Measurements from ENCODE around the gene PPFIA2. TPM values are rescaled to one million over a fixed set of nuclear protein-coding genes. Genes with fewer than 3 reads are reported as not detected.

The PPFIA2 gene
- total RNA-seq, 5 donors from 2014 or later (not counting 1 experiment from before 2014, with no cell fraction given), result not detected

GRCh38 chr12:81778719-81779118 lies 19.6 kb upstream of the PPFIA2 start:
- no peak overlapping the region for H3K4me3 ChIP-seq (ENCODE audit: control insufficient read depth in 1 of 2, extremely low read depth in 1 of 2, low read length in 1 of 2)
- no peak overlapping the region for H3K27ac Mint-ChIP-seq
- no peaks in the 10 kb centered on the region for H3K9me3 Mint-ChIP-seq
- WGBS (ENCODE audit: insufficient coverage), result no CpG with 5 or more reads among the region's 2 CpGs
- H3K27me3 ChIP-seq (replicated peaks in 1 of 2; ENCODE audit: control insufficient read depth in 2 of 2, extremely low read depth in 1 of 2, insufficient read depth in 2 of 2, low read length in 1 of 2), result no peaks in the 10 kb centered on the region
- H3K4me3 Mint-ChIP-seq, result no peak overlapping the region
- no peaks in the 10 kb centered on the region for H3K36me3 Mint-ChIP-seq
- POLR2A ChIA-PET, result no interaction called here
- no peak overlapping the region for H3K27ac ChIP-seq (ENCODE audit: low read length)
- H3K4me1 Mint-ChIP-seq, result no peaks in the 10 kb centered on the region
- no peak for ATAC-seq (replicated peaks in 1 of 4)
- H3K4me1 ChIP-seq (ENCODE audit: control insufficient read depth in 1 of 2, extremely low read depth in 1 of 2, insufficient read depth in 2 of 2, low read length in 2 of 2), result no peaks in the 10 kb centered on the region
- no peaks in the 10 kb centered on the region for H3K9me3 ChIP-seq
- no peaks in the 10 kb centered on the region for H3K36me3 ChIP-seq (ENCODE audit: control insufficient read depth in 2 of 2, extremely low read depth in 1 of 2, insufficient read depth in 1 of 2, low read length in 1 of 2)
- DNase-seq, result no peak
- peaks cover 0 to 2% of the 10 kb centered on the region in 2 donors for H3K27me3 Mint-ChIP-seq
- CTCF ChIA-PET, result no interaction called here

GRCh38 chr12:81758421-81759189 lies 545 bp downstream of the PPFIA2 start:
- no peaks in the 10 kb centered on the region for H3K9me3 ChIP-seq
- WGBS (ENCODE audit: insufficient coverage), result 4% methylated on average over 26 of the region's 50 CpGs
- Mint-ChIP-seq H3K9me3 (no peaks in the 10 kb centered on the region), H3K4me3 (peak overlapping the region; percentile 60 to 83 (median 62)), H3K4me1 (peaks cover 17 to 20% (median 17%) of the 10 kb centered on the region in 3 donors), H3K36me3 (no peaks in the 10 kb centered on the region), H3K27me3 (peaks cover 36 to 40% of the 10 kb centered on the region in 2 donors), H3K27ac (no peak overlapping the region)
- peaks cover 0 to 12% of the 10 kb centered on the region in 2 experiments for H3K4me1 ChIP-seq (ENCODE audit: control insufficient read depth in 1 of 2, extremely low read depth in 1 of 2, insufficient read depth in 2 of 2, low read length in 2 of 2)
- DNase-seq (peak in 4 of 35 experiments; percentile 3 to 9 (median 6)), ATAC-seq (replicated peaks in 1 of 4) (peak; percentile 38 to 50 (median 46))
- H3K36me3 ChIP-seq (ENCODE audit: control insufficient read depth in 2 of 2, extremely low read depth in 1 of 2, insufficient read depth in 1 of 2, low read length in 1 of 2), result no peaks in the 10 kb centered on the region
- ChIA-PET POLR2A (no interaction called here), CTCF (no interaction called here)
- peak overlapping the region; percentile 5 to 36 for H3K4me3 ChIP-seq (ENCODE audit: control insufficient read depth in 1 of 2, extremely low read depth in 1 of 2, low read length in 1 of 2)
- H3K27me3 ChIP-seq (replicated peaks in 1 of 2; ENCODE audit: control insufficient read depth in 2 of 2, extremely low read depth in 1 of 2, insufficient read depth in 2 of 2, low read length in 1 of 2), result peaks cover 10 to 18% of the 10 kb centered on the region in 2 experiments
- H3K27ac ChIP-seq (ENCODE audit: low read length), result no peak overlapping the region

GRCh38 chr12:81757731-81758365 lies 1.3 kb downstream of the PPFIA2 start:
- Mint-ChIP-seq H3K27me3 (peaks cover 30 to 38% of the 10 kb centered on the region in 2 donors), H3K36me3 (no peaks in the 10 kb centered on the region), H3K9me3 (no peaks in the 10 kb centered on the region), H3K4me3 (peak overlapping the region in 2 of 3 donors; percentile 43 to 83), H3K27ac (no peak overlapping the region), H3K4me1 (peaks cover 17 to 20% (median 17%) of the 10 kb centered on the region in 3 donors)
- H3K4me3 ChIP-seq (ENCODE audit: control insufficient read depth in 1 of 2, extremely low read depth in 1 of 2, low read length in 1 of 2), result no peak overlapping the region
- H3K27ac ChIP-seq (ENCODE audit: low read length), result no peak overlapping the region
- POLR2A ChIA-PET, result interaction anchor here in 1 of 2 donors (0.7 kb wide), 1 partner anchor 474 kb away, joined by 6 read pairs; no protein-coding TSS in a partner anchor
- ATAC-seq (replicated peaks in 1 of 4) (no peak), DNase-seq (no peak)
- 19% methylated on average over 6 of the region's 7 CpGs for WGBS (ENCODE audit: insufficient coverage)
- CTCF ChIA-PET, result no interaction called here
- peaks cover 10 to 18% of the 10 kb centered on the region in 2 experiments for H3K27me3 ChIP-seq (replicated peaks in 1 of 2; ENCODE audit: control insufficient read depth in 2 of 2, extremely low read depth in 1 of 2, insufficient read depth in 2 of 2, low read length in 1 of 2)
- no peaks in the 10 kb centered on the region for H3K9me3 ChIP-seq
- H3K4me1 ChIP-seq (ENCODE audit: control insufficient read depth in 1 of 2, extremely low read depth in 1 of 2, insufficient read depth in 2 of 2, low read length in 2 of 2), result peaks cover 0 to 12% of the 10 kb centered on the region in 2 experiments
- H3K36me3 ChIP-seq (ENCODE audit: control insufficient read depth in 2 of 2, extremely low read depth in 1 of 2, insufficient read depth in 1 of 2, low read length in 1 of 2), result no peaks in the 10 kb centered on the region

GRCh38 chr12:81729781-81730180 lies 29.4 kb downstream of the PPFIA2 start:
- Mint-ChIP-seq H3K9me3 (no peaks in the 10 kb centered on the region), H3K4me3 (no peak overlapping the region), H3K27ac (no peak overlapping the region), H3K36me3 (no peaks in the 10 kb centered on the region), H3K27me3 (peaks cover 0 to under 1% of the 10 kb centered on the region in 2 donors), H3K4me1 (no peaks in the 10 kb centered on the region)
- ChIA-PET CTCF (no interaction called here), POLR2A (no interaction called here)
- no peaks in the 10 kb centered on the region for H3K4me1 ChIP-seq (ENCODE audit: control insufficient read depth in 1 of 2, extremely low read depth in 1 of 2, insufficient read depth in 2 of 2, low read length in 2 of 2)
- no peak for ATAC-seq (replicated peaks in 1 of 4)
- no peaks in the 10 kb centered on the region for H3K9me3 ChIP-seq
- no peak for DNase-seq
- no peak overlapping the region for H3K4me3 ChIP-seq (ENCODE audit: control insufficient read depth in 1 of 2, extremely low read depth in 1 of 2, low read length in 1 of 2)
- 100% methylated on average over 1 of the region's 2 CpGs for WGBS (ENCODE audit: insufficient coverage)
- no peaks in the 10 kb centered on the region for H3K27me3 ChIP-seq (replicated peaks in 1 of 2; ENCODE audit: control insufficient read depth in 2 of 2, extremely low read depth in 1 of 2, insufficient read depth in 2 of 2, low read length in 1 of 2)
- no peaks in the 10 kb centered on the region for H3K36me3 ChIP-seq (ENCODE audit: control insufficient read depth in 2 of 2, extremely low read depth in 1 of 2, insufficient read depth in 1 of 2, low read length in 1 of 2)
- H3K27ac ChIP-seq (ENCODE audit: low read length), result no peak overlapping the region

GRCh38 chr12:81727391-81727790 lies 31.8 kb downstream of the PPFIA2 start:
- Histone ChIP-seq H3K4me3 (ENCODE audit: control insufficient read depth in 1 of 2, extremely low read depth in 1 of 2, low read length in 1 of 2) (no peak overlapping the region), H3K4me1 (ENCODE audit: control insufficient read depth in 1 of 2, extremely low read depth in 1 of 2, insufficient read depth in 2 of 2, low read length in 2 of 2) (no peaks in the 10 kb centered on the region), H3K27ac (ENCODE audit: low read length) (no peak overlapping the region), H3K36me3 (ENCODE audit: control insufficient read depth in 2 of 2, extremely low read depth in 1 of 2, insufficient read depth in 1 of 2, low read length in 1 of 2) (no peaks in the 10 kb centered on the region), H3K27me3 (replicated peaks in 1 of 2; ENCODE audit: control insufficient read depth in 2 of 2, extremely low read depth in 1 of 2, insufficient read depth in 2 of 2, low read length in 1 of 2) (no peaks in the 10 kb centered on the region), H3K9me3 (no peaks in the 10 kb centered on the region)
- ChIA-PET CTCF (no interaction called here), POLR2A (no interaction called here)
- no peak for DNase-seq
- peaks cover 2 to 5% of the 10 kb centered on the region in 2 donors for H3K27me3 Mint-ChIP-seq
- no peaks in the 10 kb centered on the region for H3K4me1 Mint-ChIP-seq
- no peaks in the 10 kb centered on the region for H3K36me3 Mint-ChIP-seq
- H3K27ac Mint-ChIP-seq, result no peak overlapping the region
- no peaks in the 10 kb centered on the region for H3K9me3 Mint-ChIP-seq
- no peak for ATAC-seq (replicated peaks in 1 of 4)
- H3K4me3 Mint-ChIP-seq, result no peak overlapping the region

GRCh38 chr12:81726634-81727033 lies 32.5 kb downstream of the PPFIA2 start:
- Mint-ChIP-seq H3K27me3 (peaks cover 2 to 5% of the 10 kb centered on the region in 2 donors), H3K36me3 (no peaks in the 10 kb centered on the region)
- H3K27ac ChIP-seq (ENCODE audit: low read length), result no peak overlapping the region

More at GRCh38 chr12:81726634-81727033, 32.5 kb downstream of the PPFIA2 start:
- Mint-ChIP-seq H3K4me3 (no peak overlapping the region), H3K4me1 (no peaks in the 10 kb centered on the region), H3K27ac (no peak overlapping the region), H3K9me3 (no peaks in the 10 kb centered on the region)
- no peaks in the 10 kb centered on the region for H3K36me3 ChIP-seq (ENCODE audit: control insufficient read depth in 2 of 2, extremely low read depth in 1 of 2, insufficient read depth in 1 of 2, low read length in 1 of 2)
- CTCF ChIA-PET, result interaction anchor here in 1 of 2 donors (0.5 kb wide), 1 partner anchor 17 kb away, joined by 3 read pairs; no protein-coding TSS in a partner anchor
- DNase-seq (no peak), ATAC-seq (replicated peaks in 1 of 4) (no peak)
- no peaks in the 10 kb centered on the region for H3K27me3 ChIP-seq (replicated peaks in 1 of 2; ENCODE audit: control insufficient read depth in 2 of 2, extremely low read depth in 1 of 2, insufficient read depth in 2 of 2, low read length in 1 of 2)
- no peaks in the 10 kb centered on the region for H3K9me3 ChIP-seq
- no CpG with 5 or more reads among the region's 1 CpG for WGBS (ENCODE audit: insufficient coverage)
- H3K4me1 ChIP-seq (ENCODE audit: control insufficient read depth in 1 of 2, extremely low read depth in 1 of 2, insufficient read depth in 2 of 2, low read length in 2 of 2), result no peaks in the 10 kb centered on the region
- H3K4me3 ChIP-seq (ENCODE audit: control insufficient read depth in 1 of 2, extremely low read depth in 1 of 2, low read length in 1 of 2), result no peak overlapping the region
- POLR2A ChIA-PET, result no interaction called here
